CD4-positive, CD25-positive, alpha-beta regulatory T cell (primary cell): ENCODE measurements around the gene FILIP1L. TPM values are rescaled to one million over a fixed set of nuclear protein-coding genes. Genes with fewer than 3 reads are reported as not detected.
A peak's percentile ranks its signal among the peaks of the same experiment; 100 is the strongest.

Experiments used
- ATAC-seq, 2 donors: fragments of 150-1000 bp; cut with Tn5 transposase; one replicate each; pipeline ENCODE4 v1.10.0; 2021; ENCODE audit warnings: low read depth in 2 of 2, moderate number of reproducible peaks in 2 of 2, moderate library complexity in 1 of 2
- DNase-seq, 3 donors: peaks; one replicate each; pipeline versions ENCODE4 v3.0.0 to v3.0.0-alpha.2; 2012 to 2022; ENCODE audit warnings: mixed read lengths in 1 of 3
- H3K27ac ChIP-seq: one replicate; pipeline ENCODE4 v1.7.0; 2013; ENCODE audit warnings: mild to moderate bottlenecking, low read length; ENCODE audit not compliant: insufficient read depth, poor library complexity, severe bottlenecking
- H3K27me3 ChIP-seq: one replicate; pipeline ENCODE4 v1.7.0; 2013; ENCODE audit warnings: low read length; ENCODE audit not compliant: control insufficient read depth, insufficient read depth
- H3K36me3 ChIP-seq: one replicate; pipeline ENCODE4 v1.7.0; 2013; ENCODE audit warnings: mild to moderate bottlenecking, low read length, moderate library complexity; ENCODE audit not compliant: control insufficient read depth, insufficient read depth
- H3K4me1 ChIP-seq: 2 replicates; pipeline ENCODE4 v1.7.0; 2013; ENCODE audit warnings: mild to moderate bottlenecking, low read length; ENCODE audit not compliant: insufficient read depth, control insufficient read depth, poor library complexity, severe bottlenecking
- H3K4me3 ChIP-seq: one replicate; pipeline ENCODE4 v1.7.0; 2013; ENCODE audit warnings: low read depth, mild to moderate bottlenecking, low read length, moderate library complexity
- H3K9me3 ChIP-seq, 2 experiments: 1 replicate in 1 of 2; 2 replicates in 1 of 2; pipeline ENCODE4 v1.7.0; 2013; ENCODE audit warnings: low read length in 2 of 2, mild to moderate bottlenecking in 1 of 2, moderate library complexity in 1 of 2; ENCODE audit not compliant: control insufficient read depth in 2 of 2
- H3K27ac Mint-ChIP-seq, 3 donors: one replicate each; pipeline ENCODE4 v1.8.0; 2020 to 2022; ENCODE audit warnings: mild to moderate bottlenecking in 3 of 3, mixed read lengths in 3 of 3, moderate library complexity in 2 of 3
- H3K27me3 Mint-ChIP-seq: one replicate; pipeline ENCODE4 v1.8.0; 2022; ENCODE audit warnings: mild to moderate bottlenecking, mixed read lengths
- H3K36me3 Mint-ChIP-seq: one replicate; pipeline ENCODE4 v1.8.0; 2020; ENCODE audit warnings: mixed read lengths
- H3K4me1 Mint-ChIP-seq, 4 donors: one replicate each; pipeline ENCODE4 v1.8.0; 2020 to 2022; ENCODE audit warnings: mixed read lengths in 4 of 4, mild to moderate bottlenecking in 1 of 4
- H3K4me3 Mint-ChIP-seq, 4 donors: one replicate each; pipeline ENCODE4 v1.8.0; 2020 to 2022; ENCODE audit warnings: mild to moderate bottlenecking in 4 of 4, mixed read lengths in 4 of 4, moderate library complexity in 3 of 4
- H3K9me3 Mint-ChIP-seq, 7 donors: one replicate each; pipeline ENCODE4 v1.8.0; 2020 to 2022; ENCODE audit warnings: mixed read lengths in 7 of 7, mild to moderate bottlenecking in 3 of 7, moderate library complexity in 2 of 7
- polyA plus RNA-seq, 4 donors: library from polyadenylated mRNA; unstranded; fragments of 300-500 nt; fragmentation: Illumina TruSeq; gene quantifications; one replicate each; pipeline ENCODE4 v1.2.3, GENCODE V29; 2021
- total RNA-seq: library from RNA; stranded (reverse); gene quantifications from one replicate; pipeline ENCODE4 v1.2.3, GENCODE V29; 2022

The FILIP1L gene
- total RNA-seq, result 0.37 TPM
- polyA plus RNA-seq, result 1 to 10 TPM in 1 of 4 donors, under 1 TPM in 1, not detected in 2; 0.65 to 1.0 TPM

DNA sequence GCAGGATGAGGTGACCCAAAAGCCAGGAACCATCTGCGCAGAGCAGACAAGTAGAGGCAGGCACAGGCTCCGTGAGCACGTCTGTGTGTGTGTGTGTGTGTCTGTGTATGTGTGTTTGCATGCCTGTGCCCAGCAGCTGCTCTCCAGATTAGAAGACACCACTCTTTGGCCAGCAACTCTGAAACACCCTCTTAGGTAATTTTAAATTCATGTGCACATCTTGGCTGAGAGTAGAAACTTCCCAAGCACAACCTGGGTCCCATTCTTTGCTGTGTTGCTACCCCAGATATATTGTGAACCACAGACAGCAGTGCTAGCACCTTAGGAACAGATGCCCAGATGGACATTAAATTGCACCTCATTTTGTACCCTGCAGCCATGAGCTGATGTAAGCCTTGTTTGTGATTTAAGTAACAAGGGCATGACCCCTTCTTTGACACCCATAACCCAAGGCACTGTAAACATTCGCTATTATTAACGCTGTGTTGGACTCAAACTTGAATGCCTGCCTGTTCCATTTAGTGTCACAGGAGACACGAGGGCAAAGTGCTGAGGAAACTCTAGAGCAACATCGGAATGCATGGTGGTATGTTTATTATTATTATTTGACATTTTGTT is at the start of gene FILIP1L:
Gene FILIP1L, minus strand, starts transcription at position 89 of the 618 bp plus-strand sequence.
- Mint-ChIP-seq H3K27ac (peak within 1 kb of the TSS in 1 of 3 donors; percentile 16), H3K9me3 (no peaks in the 10 kb centered on the region), H3K27me3 (no peaks in the 10 kb centered on the region), H3K36me3 (peaks cover 7% of the 10 kb centered on the region), H3K4me1 (peaks cover 0 to 3% (median 0%) of the 10 kb centered on the region in 4 donors), H3K4me3 (no peak within 1 kb of the TSS)
- DNase-seq, result no peak
- Histone ChIP-seq H3K9me3 (no peaks in the 10 kb centered on the region), H3K4me3 (no peak within 1 kb of the TSS), H3K27me3 (no peaks in the 10 kb centered on the region), H3K36me3 (no peaks in the 10 kb centered on the region), H3K4me1 (no peaks in the 10 kb centered on the region), H3K27ac (no peak within 1 kb of the TSS)
- no peak for ATAC-seq

DNA sequence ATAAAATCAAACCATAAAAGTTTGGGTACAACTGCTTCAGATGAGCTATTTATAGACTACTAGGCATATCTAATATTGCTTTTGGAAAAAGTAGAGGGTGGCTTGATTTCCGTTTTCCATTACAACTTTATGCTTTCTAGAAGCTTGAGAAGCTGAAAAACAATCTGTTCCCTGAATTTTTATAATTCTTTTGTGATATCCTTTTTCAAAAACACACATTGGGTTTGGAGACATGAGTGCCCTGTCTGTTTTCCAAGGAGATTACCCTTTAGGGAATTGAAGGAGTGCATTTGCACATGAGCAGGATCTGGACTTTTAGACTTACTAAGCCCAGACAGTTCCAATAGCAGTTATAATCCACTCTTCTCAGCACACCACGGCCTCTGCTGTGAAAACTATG is 49.5 kb upstream of the FILIP1L start:
- H3K27me3 ChIP-seq, result no peaks in the 10 kb centered on the region
- peaks cover 0 to under 1% (median 0%) of the 10 kb centered on the region in 7 donors for H3K9me3 Mint-ChIP-seq
- DNase-seq, result no peak
- no peaks in the 10 kb centered on the region for H3K27me3 Mint-ChIP-seq
- H3K4me1 ChIP-seq, result no peaks in the 10 kb centered on the region
- ATAC-seq, result no peak
- no peak overlapping the region for H3K4me3 Mint-ChIP-seq
- H3K27ac ChIP-seq, result no peak overlapping the region
- peaks cover 7% of the 10 kb centered on the region for H3K36me3 ChIP-seq
- no peak overlapping the region for H3K4me3 ChIP-seq
- H3K9me3 ChIP-seq, result no peaks in the 10 kb centered on the region
- H3K27ac Mint-ChIP-seq, result no peak overlapping the region
- no peaks in the 10 kb centered on the region for H3K4me1 Mint-ChIP-seq
- H3K36me3 Mint-ChIP-seq, result peaks cover 26% of the 10 kb centered on the region

- H3K9me3 ChIP-seq, result peaks cover 0 to under 1% of the 10 kb centered on the region in 2 experiments
- H3K36me3 Mint-ChIP-seq, result peaks cover 24% of the 10 kb centered on the region
- no peaks in the 10 kb centered on the region for H3K36me3 ChIP-seq
- ATAC-seq (no peak), DNase-seq (no peak)
- no peaks in the 10 kb centered on the region for H3K27me3 ChIP-seq
- no peaks in the 10 kb centered on the region for H3K4me1 ChIP-seq
- no peak overlapping the region for H3K27ac Mint-ChIP-seq
- H3K27ac ChIP-seq, result no peak overlapping the region
- peaks cover 0 to 4% (median 0%) of the 10 kb centered on the region in 4 donors for H3K4me1 Mint-ChIP-seq
- H3K4me3 ChIP-seq, result no peak overlapping the region
- no peak overlapping the region for H3K4me3 Mint-ChIP-seq
- H3K9me3 Mint-ChIP-seq, result peaks cover 0 to 9% (median 4%) of the 10 kb centered on the region in 7 donors
- H3K27me3 Mint-ChIP-seq, result no peaks in the 10 kb centered on the region
Measured at GRCh38 chr3:100160521-100160920, 46.2 kb upstream of the FILIP1L start.

DNA sequence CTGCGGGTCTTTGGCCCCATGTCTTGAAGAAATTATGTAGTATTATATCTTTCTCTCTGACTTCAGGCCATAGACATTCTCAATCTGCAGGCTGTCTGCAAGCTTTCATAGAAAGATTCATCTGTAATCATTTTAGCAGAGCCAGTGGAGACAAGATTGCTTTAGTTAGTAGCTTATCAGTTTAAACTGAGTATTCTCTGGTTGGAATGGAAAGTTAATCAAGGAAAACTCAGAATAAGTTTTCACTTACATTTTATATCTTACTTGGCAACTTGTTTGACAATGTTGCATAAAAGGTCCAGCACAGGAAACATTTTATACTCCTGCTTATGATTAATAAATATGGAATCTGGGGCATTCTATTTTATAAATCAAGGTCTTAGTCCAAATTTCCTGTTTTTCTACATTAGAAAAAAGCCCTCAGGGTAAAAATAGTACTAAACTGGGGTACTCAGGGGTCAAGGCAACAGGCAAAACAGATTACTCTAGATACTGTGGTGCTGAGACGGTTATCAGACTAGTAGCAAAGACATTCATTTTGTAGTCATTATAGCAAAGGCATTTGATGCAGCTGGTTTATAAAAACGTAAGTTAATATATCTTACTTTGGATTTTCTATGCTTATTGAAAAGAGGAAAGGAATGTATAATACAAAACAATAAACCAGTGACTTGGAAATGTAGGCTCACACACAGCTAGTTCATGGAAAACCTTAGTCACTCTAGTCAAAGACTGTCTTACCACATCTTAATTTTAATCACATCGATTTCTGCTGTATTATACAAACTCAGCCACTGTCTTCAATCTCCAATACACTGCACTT is 45.2 kb upstream of the FILIP1L start:
- H3K27me3 ChIP-seq, result no peaks in the 10 kb centered on the region
- no peak for DNase-seq
- H3K36me3 ChIP-seq, result no peaks in the 10 kb centered on the region
- Mint-ChIP-seq H3K4me3 (no peak overlapping the region), H3K4me1 (peaks cover 0 to 4% (median 0%) of the 10 kb centered on the region in 4 donors), H3K27me3 (no peaks in the 10 kb centered on the region), H3K9me3 (peaks cover 6 to 16% (median 7%) of the 10 kb centered on the region in 7 donors), H3K36me3 (peaks cover 30% of the 10 kb centered on the region), H3K27ac (no peak overlapping the region)
- H3K9me3 ChIP-seq, result peaks cover 0 to 5% of the 10 kb centered on the region in 2 experiments
- H3K4me1 ChIP-seq, result no peaks in the 10 kb centered on the region
- no peak for ATAC-seq
- H3K27ac ChIP-seq, result no peak overlapping the region
- no peak overlapping the region for H3K4me3 ChIP-seq

DNA sequence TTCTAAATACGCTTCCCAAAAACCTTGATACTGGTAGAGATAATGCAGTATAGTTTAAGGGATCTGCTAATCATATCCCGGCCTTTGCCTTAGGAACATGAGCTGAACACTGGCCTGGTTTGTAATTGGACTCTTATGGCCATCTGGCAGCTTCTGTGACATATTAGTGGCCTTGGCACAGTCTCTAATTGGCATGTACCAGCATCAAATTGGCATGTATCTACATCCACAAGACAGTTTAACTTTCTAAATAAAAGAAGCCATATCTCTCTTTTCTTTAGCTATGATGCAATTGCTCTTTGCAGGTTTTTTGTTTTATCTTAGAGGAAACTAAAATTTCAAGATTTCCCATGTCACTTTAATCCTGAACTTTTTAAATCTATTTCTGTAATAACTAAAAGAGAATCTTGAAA is 44.6 kb upstream of the FILIP1L start:
- peaks cover 6 to 16% (median 7%) of the 10 kb centered on the region in 7 donors for H3K9me3 Mint-ChIP-seq
- peaks cover 25% of the 10 kb centered on the region for H3K36me3 Mint-ChIP-seq

GRCh38 chr3:100157685-100158084 is 43.4 kb upstream of the FILIP1L start:
- Histone ChIP-seq H3K36me3 (no peaks in the 10 kb centered on the region), H3K4me3 (no peak overlapping the region), H3K27me3 (no peaks in the 10 kb centered on the region), H3K9me3 (peaks cover 0 to 5% of the 10 kb centered on the region in 2 experiments), H3K4me1 (no peaks in the 10 kb centered on the region), H3K27ac (no peak overlapping the region)
- Mint-ChIP-seq H3K9me3 (peaks cover 6 to 16% (median 8%) of the 10 kb centered on the region in 7 donors), H3K27me3 (no peaks in the 10 kb centered on the region), H3K4me1 (peaks cover 0 to 4% (median 0%) of the 10 kb centered on the region in 4 donors), H3K36me3 (peaks cover 32% of the 10 kb centered on the region), H3K27ac (no peak overlapping the region), H3K4me3 (no peak overlapping the region)
- no peak for DNase-seq
- ATAC-seq, result no peak

More for the DNA sequence above, 44.6 kb upstream of the FILIP1L start:
- no peak for ATAC-seq
- no peak overlapping the region for H3K27ac Mint-ChIP-seq
- no peaks in the 10 kb centered on the region for H3K27me3 ChIP-seq
- H3K4me1 Mint-ChIP-seq, result peaks cover 0 to 4% (median 0%) of the 10 kb centered on the region in 4 donors
- H3K4me3 ChIP-seq, result no peak overlapping the region
- no peaks in the 10 kb centered on the region for H3K36me3 ChIP-seq
- H3K27me3 Mint-ChIP-seq, result no peaks in the 10 kb centered on the region
- H3K27ac ChIP-seq, result no peak overlapping the region
- no peak for DNase-seq
- H3K9me3 ChIP-seq, result peaks cover 0 to 5% of the 10 kb centered on the region in 2 experiments
- H3K4me1 ChIP-seq, result no peaks in the 10 kb centered on the region
- no peak overlapping the region for H3K4me3 Mint-ChIP-seq

DNA sequence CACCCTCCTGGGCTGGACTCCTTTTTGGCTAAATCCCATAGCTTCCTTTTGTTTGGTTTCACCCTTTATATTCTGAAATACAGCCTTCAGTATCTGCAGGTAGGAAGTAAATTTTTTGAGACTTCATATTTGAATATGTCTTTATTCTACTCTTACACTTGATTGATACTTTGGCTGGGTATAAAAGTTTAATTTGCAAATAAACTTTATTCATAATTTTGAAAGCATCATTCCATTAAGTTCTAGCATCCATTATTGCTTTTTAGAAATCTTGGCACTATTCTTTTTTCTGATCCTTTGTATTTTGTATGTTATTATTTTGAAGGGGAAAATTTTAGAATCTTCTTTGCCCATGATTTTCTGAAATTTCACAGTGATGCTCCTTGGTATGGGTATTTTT is 41.3 kb upstream of the FILIP1L start:
- peaks cover 0 to 4% (median 0%) of the 10 kb centered on the region in 4 donors for H3K4me1 Mint-ChIP-seq
- H3K27ac Mint-ChIP-seq, result no peak overlapping the region
- H3K9me3 ChIP-seq, result peaks cover 0 to 5% of the 10 kb centered on the region in 2 experiments
- H3K4me3 Mint-ChIP-seq, result no peak overlapping the region
- no peaks in the 10 kb centered on the region for H3K27me3 ChIP-seq
- H3K36me3 Mint-ChIP-seq, result peaks cover 43% of the 10 kb centered on the region
- H3K9me3 Mint-ChIP-seq, result peaks cover 6 to 16% (median 9%) of the 10 kb centered on the region in 7 donors
- DNase-seq (no peak), ATAC-seq (no peak)
- H3K36me3 ChIP-seq, result peaks cover 8% of the 10 kb centered on the region
- no peaks in the 10 kb centered on the region for H3K4me1 ChIP-seq
- no peaks in the 10 kb centered on the region for H3K27me3 Mint-ChIP-seq
- no peak overlapping the region for H3K27ac ChIP-seq
- H3K4me3 ChIP-seq, result no peak overlapping the region
